H1 (cell line): ENCODE results near the gene ADH4. TPM values are rescaled to one million over a fixed set of nuclear protein-coding genes. Genes with fewer than 3 reads are reported as not detected.

Experiments
- CTCF ChIA-PET: fragments of 300-600 bp; sonication (Branson Sonifier 250); formaldehyde crosslinking; loops from one replicate; lab custom pipeline; 2021; ENCODE audit not compliant: partially characterized antibody; lab: Charles Lee
- POLR2A ChIA-PET: fragments of 300-600 bp; sonication (Branson Sonifier 250); formaldehyde crosslinking; loops from one replicate; lab custom pipeline; 2021; ENCODE audit warnings: inconsistent platforms; ENCODE audit not compliant: partially characterized antibody; lab: Charles Lee
- DNase-seq, 2 experiments: peaks; one replicate each; pipeline versions ENCODE4 v3.0.0 to v3.0.0-alpha.2; 2010 to 2022; ENCODE audit warnings: low spot score in 2 of 2, low read depth in 1 of 2, mixed read lengths in 1 of 2
- FAIRE-seq: peaks from 2 replicates; lab custom pipeline; 2011; peaks lifted over from hg19 to GRCh38; lab: Jason Lieb, UNC
- H2AFZ ChIP-seq: 2 replicates; pipeline ENCODE4 v1.8.1; 2012; ENCODE audit warnings: low read length, inconsistent platforms
- H2AK5ac ChIP-seq: 2 replicates; pipeline ENCODE4 v1.6.1; 2013; ENCODE audit warnings: low read depth, low read length
- H2BK120ac ChIP-seq: replicated peaks from 2 replicates; pipeline ENCODE3; 2013; ENCODE audit warnings: low read depth, low read length, inconsistent platforms
- H2BK12ac ChIP-seq: 2 replicates; pipeline ENCODE4 v1.6.1; 2013; ENCODE audit warnings: low read depth, low read length
- H2BK15ac ChIP-seq: 2 replicates; pipeline ENCODE4 v1.6.1; 2013; ENCODE audit warnings: low read length
- H2BK20ac ChIP-seq: 2 replicates; pipeline ENCODE4 v1.6.1; 2013; ENCODE audit warnings: low read length
- H2BK5ac ChIP-seq: 2 replicates; pipeline ENCODE4 v1.6.1; 2013; ENCODE audit warnings: low read depth, low read length
- H3K14ac ChIP-seq: 2 replicates; pipeline ENCODE4 v1.6.1; 2013; ENCODE audit warnings: inconsistent platforms; ENCODE audit not compliant: insufficient read length
- H3K18ac ChIP-seq: 2 replicates; pipeline ENCODE4 v1.6.1; 2013; ENCODE audit warnings: low read length; ENCODE audit errors: extremely low read depth
- H3K23ac ChIP-seq: 2 replicates; pipeline ENCODE4 v1.6.1; 2013; ENCODE audit warnings: inconsistent platforms; ENCODE audit not compliant: insufficient read length
- H3K23me2 ChIP-seq: 2 replicates; pipeline ENCODE4 v1.6.1; 2013; ENCODE audit warnings: low read depth, low read length
- H3K27ac ChIP-seq: 2 replicates; pipeline ENCODE4 v1.6.1; 2011; ENCODE audit warnings: low read depth, low read length, inconsistent platforms
- H3K27me3 ChIP-seq, 4 experiments: replicated peaks in 1 of 4; 1 replicate in 1 of 4; 2 replicates in 3 of 4; pipeline versions ENCODE4 v1.6.1 to v1.8.1; 2011 to 2013; ENCODE audit warnings: low read length in 3 of 4, mild to moderate bottlenecking in 3 of 4, inconsistent platforms in 2 of 4, mixed read lengths in 2 of 4, moderate library complexity in 1 of 4; ENCODE audit not compliant: control insufficient read depth in 3 of 4, insufficient read depth in 3 of 4; ENCODE audit errors: extremely low read depth in 1 of 4
- H3K36me3 ChIP-seq, 4 experiments: 2 replicates each; pipeline versions ENCODE4 v1.6.1 to v1.8.1; 2011 to 2013; ENCODE audit warnings: mild to moderate bottlenecking in 4 of 4, low read length in 3 of 4, moderate library complexity in 2 of 4, control low read depth in 1 of 4, inconsistent platforms in 1 of 4; ENCODE audit not compliant: insufficient read depth in 4 of 4, control insufficient read depth in 2 of 4
- H3K4ac ChIP-seq: replicated peaks from 2 replicates; pipeline ENCODE3; 2013; ENCODE audit warnings: low read length, low read depth, mixed read lengths, inconsistent platforms; ENCODE audit not compliant: insufficient read length
- H3K4me1 ChIP-seq, 4 experiments: replicated peaks in 1 of 4; 1 replicate in 1 of 4; 2 replicates in 3 of 4; pipeline versions ENCODE4 v1.6.1 to v1.8.1; 2011 to 2013; ENCODE audit warnings: low read length in 3 of 4, inconsistent platforms in 2 of 4, mixed read lengths in 1 of 4; ENCODE audit not compliant: insufficient read depth in 4 of 4, control insufficient read depth in 3 of 4
- H3K4me2 ChIP-seq, 2 experiments: 2 replicates each; pipeline versions ENCODE4 v1.6.1 to v1.8.1; 2011 to 2013; ENCODE audit warnings: low read depth in 2 of 2, low read length in 2 of 2, control low read depth in 1 of 2, inconsistent platforms in 1 of 2, mild to moderate bottlenecking in 1 of 2; ENCODE audit not compliant: insufficient read depth in 1 of 2
- H3K4me3 ChIP-seq, 4 experiments: fragments of 200-600, 300-600 bp in 1 of 4; sonication (generic), shearing (Covaris generic), sonication (Bioruptor Twin) in 1 of 4; 2 replicates each; pipeline versions ENCODE4 v1.5.1 to v1.8.1; 2011 to 2016; ENCODE audit warnings: low read length in 4 of 4, low read depth in 3 of 4, control low read depth in 2 of 4, inconsistent platforms in 2 of 4, mild to moderate bottlenecking in 2 of 4, mixed read lengths in 1 of 4, moderate library complexity in 1 of 4; ENCODE audit not compliant: insufficient read depth in 2 of 4; ENCODE audit errors: extremely low read depth in 1 of 4
- H3K56ac ChIP-seq: replicated peaks from 2 replicates; pipeline ENCODE3; 2013; ENCODE audit warnings: low read depth, mild to moderate bottlenecking, mixed read lengths, low read length, inconsistent platforms; ENCODE audit not compliant: insufficient read length
- H3K79me1 ChIP-seq: 2 replicates; pipeline ENCODE4 v1.6.1; 2013; ENCODE audit warnings: low read depth, low read length, control low read depth
- H3K79me2 ChIP-seq, 2 experiments: 2 replicates each; pipeline versions ENCODE4 v1.6.1 to v1.8.1; 2012 to 2013; ENCODE audit warnings: low read length in 2 of 2, mild to moderate bottlenecking in 2 of 2, inconsistent platforms in 1 of 2; ENCODE audit not compliant: insufficient read depth in 2 of 2, control insufficient read depth in 1 of 2
- H3K9ac ChIP-seq, 4 experiments: replicated peaks in 1 of 4; 1 replicate in 1 of 4; 2 replicates in 3 of 4; pipeline versions ENCODE4 v1.6.1 to v1.8.1; 2011 to 2013; ENCODE audit warnings: low read depth in 3 of 4, low read length in 3 of 4, control low read depth in 2 of 4, mild to moderate bottlenecking in 2 of 4, moderate library complexity in 2 of 4, inconsistent platforms in 1 of 4; ENCODE audit errors: extremely low read depth in 1 of 4
- H3K9me3 ChIP-seq, 2 experiments: 2 replicates each; pipeline versions ENCODE4 v1.6.1 to v1.8.1; 2012 to 2013; ENCODE audit warnings: mild to moderate bottlenecking in 2 of 2, moderate library complexity in 2 of 2, control low read depth in 1 of 2, inconsistent platforms in 1 of 2, low read depth in 1 of 2, low read length in 1 of 2, mixed read lengths in 1 of 2; ENCODE audit not compliant: insufficient read depth in 2 of 2
- H4K20me1 ChIP-seq, 2 experiments: replicated peaks in 1 of 2; 2 replicates each; pipeline versions ENCODE3 to v1.8.1; 2011 to 2013; ENCODE audit warnings: inconsistent platforms in 2 of 2, low read length in 2 of 2, mild to moderate bottlenecking in 1 of 2; ENCODE audit not compliant: insufficient read depth in 2 of 2, control insufficient read depth in 1 of 2
- H4K5ac ChIP-seq: 2 replicates; pipeline ENCODE4 v1.6.1; 2013; ENCODE audit warnings: low read length, low read depth, mixed read lengths, inconsistent platforms; ENCODE audit not compliant: insufficient read length
- H4K8ac ChIP-seq: 2 replicates; pipeline ENCODE4 v1.8.0; 2013; ENCODE audit warnings: mild to moderate bottlenecking, moderate library complexity, low read length, inconsistent platforms; ENCODE audit not compliant: insufficient read depth; ENCODE audit errors: extremely low read depth
- H4K91ac ChIP-seq: replicated peaks from 2 replicates; pipeline ENCODE3; 2013; ENCODE audit warnings: low read length, mixed read lengths, inconsistent platforms; ENCODE audit not compliant: insufficient read length
- BCL11A ChIP-seq, 2 experiments: IDR thresholded peaks; one replicate each; pipeline ENCODE4 v1.6.1; 2011; ENCODE audit warnings: low read depth in 2 of 2, low read length in 2 of 2, mild to moderate bottlenecking in 2 of 2
- EZH2 ChIP-seq: fragments of 200-600 bp; sonication (generic); IDR thresholded peaks from 2 replicates; pipeline ENCODE4 v1.7.1; 2012; ENCODE audit warnings: low read depth, mild to moderate bottlenecking, moderate library complexity, low read length, inconsistent platforms; ENCODE audit not compliant: severe bottlenecking
- KDM5A ChIP-seq: fragments of 200-600 bp; IDR thresholded peaks from 2 replicates; pipeline ENCODE4 v1.7.1; 2012; ENCODE audit warnings: mild to moderate bottlenecking, low read length, inconsistent platforms, mixed read lengths
- NRF1 ChIP-seq: IDR thresholded peaks from 2 replicates; pipeline ENCODE4 v1.6.1; 2011; ENCODE audit warnings: mild to moderate bottlenecking, low read depth, low read length, improper control_type of control experiment
- POLR2A ChIP-seq, 2 experiments: IDR thresholded peaks; 1 replicate in 1 of 2; 2 replicates in 1 of 2; pipeline ENCODE4 v1.6.1; 2011; ENCODE audit warnings: low read depth in 2 of 2, low read length in 2 of 2, mild to moderate bottlenecking in 2 of 2; ENCODE audit errors: control extremely low read depth in 1 of 2
- POLR2AphosphoS5 ChIP-seq: IDR thresholded peaks from 2 replicates; pipeline ENCODE4 v1.6.1; 2011; ENCODE audit warnings: low read depth, low read length
- RAD21 ChIP-seq, 2 experiments: IDR thresholded peaks in 1 of 2; conservative IDR thresholded peaks in 1 of 2; 2 replicates each; pipeline ENCODE4 v1.6.1; 2011; ENCODE audit warnings: low read depth in 2 of 2, low read length in 2 of 2, improper control_type of control experiment in 1 of 2, inconsistent platforms in 1 of 2, mild to moderate bottlenecking in 1 of 2, moderate library complexity in 1 of 2
- SRF ChIP-seq: IDR thresholded peaks from 2 replicates; pipeline ENCODE4 v1.6.1; 2011; ENCODE audit warnings: mild to moderate bottlenecking, low read depth, low read length, moderate library complexity
- YY1 ChIP-seq: IDR thresholded peaks from 2 replicates; pipeline ENCODE4 v1.6.1; 2011; ENCODE audit warnings: low read depth, mild to moderate bottlenecking, low read length
- WGBS, 2 experiments: shearing (Covaris generic) in 1 of 2; methylation state at CpG; one replicate each; pipeline versions ENCODE4 v1.1.6 to v1.1.7; 2013 to 2015; ENCODE audit warnings: low lambda C conversion rate in 2 of 2, mixed read lengths in 2 of 2, inconsistent platforms in 1 of 2, low coverage in 1 of 2, missing lambda C conversion rate in 1 of 2; ENCODE audit not compliant: insufficient replicate concordance in 2 of 2, insufficient coverage in 1 of 2, insufficient read length in 1 of 2; ENCODE audit errors: extremely low coverage in 1 of 2, missing lambda C conversion rate in 1 of 2; 5-methylcytosine and 5-hydroxymethylcytosine counted together
- polyA plus RNA-seq, 7 experiments: library from polyadenylated mRNA; depleted of rRNA in 3 of 7; stranded (reverse) in 5 of 7; unstranded in 2 of 7; fragments of >200 nt in 5 of 7; fragments of 200-250 nt in 2 of 7; gene quantifications; 1 replicate in 5 of 7; 2 replicates in 1 of 7; 4 replicates in 1 of 7; pipeline versions ENCODE4 v1.2.1 to v1.2.3, GENCODE V29; 2011 to 2013; ENCODE audit warnings: missing spikeins in 2 of 7, mixed read lengths in 2 of 7
- total RNA-seq: library from RNA; stranded (reverse); fragmentation: NEBNext Ultra II Directional; extraction: Animal tissue kit (Norgen Biotek cat#: 25700); gene quantifications from 2 replicates; pipeline ENCODE4 v1.2.1, GENCODE V29; 2021
- TF ChIP-seq, protein P1 (sequence below): IDR thresholded peaks from 2 replicates; pipeline ENCODE4 v1.6.1; 2012; ENCODE audit warnings: inconsistent platforms

Gene ADH4
- total and polyA plus RNA-seq, 2 of the 8 experiments (the other 6 are each of a cell fraction or from before 2014, with no cell fraction given), result not detected

DNA sequence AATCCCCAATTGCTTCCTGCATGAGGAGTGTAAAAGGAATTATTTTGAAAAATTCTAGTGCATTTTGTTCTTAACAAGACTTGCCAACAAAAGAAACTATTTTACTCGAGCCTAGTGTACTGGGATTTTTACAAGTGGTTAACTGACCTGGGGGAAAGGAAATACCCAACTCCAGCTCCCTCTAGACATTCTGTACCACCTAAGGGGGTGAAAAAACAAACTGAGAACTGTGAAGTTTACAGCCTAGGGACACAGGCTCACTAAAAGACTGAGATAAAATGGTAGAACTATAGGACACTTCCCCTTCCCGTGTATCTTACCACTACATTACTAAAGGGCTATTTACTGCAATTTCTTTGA is 52.9 kb downstream of the ADH4 start:
- Histone ChIP-seq H3K36me3 (no peaks in the 10 kb centered on the region), H2BK20ac (no peak overlapping the region), H4K91ac (no peak overlapping the region), H4K5ac (no peak overlapping the region), H3K4me1 (peaks cover 0 to 4% (median 1%) of the 10 kb centered on the region in 4 experiments; a peak in 1 of 7 replicates), H3K9me3 (no peaks in the 10 kb centered on the region), H2AFZ (no peak overlapping the region), H3K79me2 (peaks cover 3 to 36% of the 10 kb centered on the region in 2 experiments; a peak in 3 of 4 replicates), H3K56ac (no peak overlapping the region), H3K79me1 (no peaks in the 10 kb centered on the region; the same call in 1 of the 2 replicates), H3K9ac (no peak overlapping the region), H3K4ac (no peak overlapping the region), H2BK15ac (no peak overlapping the region), H3K23ac (no peak overlapping the region), H2BK5ac (no peak overlapping the region), H2BK12ac (no peak overlapping the region), H3K27ac (no peak overlapping the region), H3K18ac (no peak overlapping the region), H3K4me3 (peak overlapping the region in 1 of 4 experiments; percentile 3; a peak in 1 of 8 replicates), H4K20me1 (no peaks in the 10 kb centered on the region), H3K4me2 (no peak overlapping the region), H2AK5ac (no peak overlapping the region), H3K23me2 (peaks cover 7% of the 10 kb centered on the region), H3K27me3 (no peaks in the 10 kb centered on the region), H3K14ac (no peak overlapping the region), H2BK120ac (no peak overlapping the region), H4K8ac (no peak overlapping the region)
- ChIA-PET POLR2A (interaction anchor here (0.7 to 1.0 kb wide), 3 partner anchors 29 to 350 kb away, joined by 3 to 4 read pairs (median 3); no protein-coding TSS in a partner anchor), CTCF (interaction anchor here (0.9 kb wide), 1 partner anchor 26 kb away, joined by 3 read pairs; no protein-coding TSS in a partner anchor)
- FAIRE-seq, result no peak
- WGBS, 2 experiments, result 65% methylated on average over 2 of the region's 2 CpGs; no CpG with 5 or more reads in 1 of the 2 experiments
- no peak for DNase-seq
- TF ChIP-seq POLR2AphosphoS5, result no peak
- no peak for TF ChIP-seq NRF1
- TF ChIP-seq BCL11A (IDR thresholded peaks at IDR 0.05; ENCODE audit: low read depth in 2 of 2, low read length in 2 of 2), result no peak
- no peak for TF ChIP-seq SRF
- no peak for TF ChIP-seq YY1
- TF ChIP-seq POLR2A (IDR thresholded peaks at IDR 0.05; ENCODE audit: control extremely low read depth in 1 of 2, low read depth in 2 of 2, low read length in 2 of 2), result no peak
- TF ChIP-seq RAD21 (IDR thresholded peaks at IDR 0.05 in 1 of 2, conservative IDR thresholded peaks at IDR 0.05 in 1 of 2; ENCODE audit: low read depth in 2 of 2, low read length in 2 of 2), result no peak
- TF ChIP-seq, protein P1, sequence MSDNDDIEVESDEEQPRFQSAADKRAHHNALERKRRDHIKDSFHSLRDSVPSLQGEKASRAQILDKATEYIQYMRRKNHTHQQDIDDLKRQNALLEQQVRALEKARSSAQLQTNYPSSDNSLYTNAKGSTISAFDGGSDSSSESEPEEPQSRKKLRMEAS, result no peak
- no peak for TF ChIP-seq KDM5A
- TF ChIP-seq EZH2, result no peak
